Measurements from ENCODE around the gene BCL2L12. TPM values are rescaled to one million over a fixed set of nuclear protein-coding genes. Genes with fewer than 3 reads are reported as not detected.

The BCL2L12 gene
- total and polyA plus RNA-seq, 4 donors = 1.6 to 15.7 (median 6.8) TPM

DNA sequence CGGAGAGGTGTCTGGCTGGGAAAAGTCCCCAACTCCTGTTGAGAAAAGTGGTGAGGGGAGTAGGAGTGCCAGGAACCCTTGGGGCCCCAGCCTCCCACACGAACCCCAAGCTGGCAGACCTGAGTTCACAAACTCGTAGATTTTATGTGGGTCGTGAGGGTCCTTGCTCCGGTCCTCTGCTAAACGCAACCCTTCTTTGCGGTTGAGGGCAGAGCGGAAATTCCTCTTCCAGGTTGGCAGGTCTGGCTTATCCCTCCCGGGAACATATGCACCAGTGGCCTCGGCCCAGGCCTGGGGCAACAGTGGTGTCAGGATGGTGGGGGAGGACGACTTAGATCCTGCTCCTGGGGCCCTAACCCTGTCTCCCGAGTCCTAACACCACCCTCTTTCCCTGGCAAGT is 2.5 kb upstream of the BCL2L12 start:
- no peak overlapping the region for H3K4me3 ChIP-seq (ENCODE audit: low read depth in 1 of 3, low read length in 3 of 3)
- no peak for DNase-seq (ENCODE audit: low spot score)
- no peaks in the 10 kb centered on the region for H3K9me3 ChIP-seq (ENCODE audit: control insufficient read depth in 4 of 4, low read length in 3 of 4)
- no peak overlapping the region for H3K27ac ChIP-seq (ENCODE audit: low read depth in 1 of 2, low read length in 2 of 2)
- 94% methylated on average over 12 of the region's 12 CpGs for WGBS
- TF ChIP-seq EGR1 (IDR thresholded peaks at IDR 0.05; ENCODE audit: low read depth in 2 of 2) (no peak), SP1 (IDR thresholded peaks at IDR 0.05) (no peak), HNF4A (conservative IDR thresholded peaks at IDR 0.05) (no peak), FOXA2 (IDR thresholded peaks at IDR 0.05) (no peak), FOXA1 (IDR thresholded peaks at IDR 0.05) (no peak), NR2F2 (IDR thresholded peaks at IDR 0.05) (no peak), GABPA (IDR thresholded peaks at IDR 0.05 in 1 of 2, conservative IDR thresholded peaks at IDR 0.05 in 1 of 2) (no peak), RXRA (IDR thresholded peaks at IDR 0.05) (no peak), TAF1 (conservative IDR thresholded peaks at IDR 0.05) (no peak), RAD21 (IDR thresholded peaks at IDR 0.05) (no peak), HNF4G (IDR thresholded peaks at IDR 0.05) (no peak), JUND (IDR thresholded peaks at IDR 0.05) (no peak), YY1 (IDR thresholded peaks at IDR 0.05) (no peak)
- TF ChIP-seq, protein P1, sequence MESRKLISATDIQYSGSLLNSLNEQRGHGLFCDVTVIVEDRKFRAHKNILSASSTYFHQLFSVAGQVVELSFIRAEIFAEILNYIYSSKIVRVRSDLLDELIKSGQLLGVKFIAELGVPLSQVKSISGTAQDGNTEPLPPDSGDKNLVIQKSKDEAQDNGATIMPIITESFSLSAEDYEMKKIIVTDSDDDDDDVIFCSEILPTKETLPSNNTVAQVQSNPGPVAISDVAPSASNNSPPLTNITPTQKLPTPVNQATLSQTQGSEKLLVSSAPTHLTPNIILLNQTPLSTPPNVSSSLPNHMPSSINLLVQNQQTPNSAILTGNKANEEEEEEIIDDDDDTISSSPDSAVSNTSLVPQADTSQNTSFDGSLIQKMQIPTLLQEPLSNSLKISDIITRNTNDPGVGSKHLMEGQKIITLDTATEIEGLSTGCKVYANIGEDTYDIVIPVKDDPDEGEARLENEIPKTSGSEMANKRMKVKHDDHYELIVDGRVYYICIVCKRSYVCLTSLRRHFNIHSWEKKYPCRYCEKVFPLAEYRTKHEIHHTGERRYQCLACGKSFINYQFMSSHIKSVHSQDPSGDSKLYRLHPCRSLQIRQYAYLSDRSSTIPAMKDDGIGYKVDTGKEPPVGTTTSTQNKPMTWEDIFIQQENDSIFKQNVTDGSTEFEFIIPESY (IDR thresholded peaks at IDR 0.05) = no peak
- TF ChIP-seq, protein P2, sequence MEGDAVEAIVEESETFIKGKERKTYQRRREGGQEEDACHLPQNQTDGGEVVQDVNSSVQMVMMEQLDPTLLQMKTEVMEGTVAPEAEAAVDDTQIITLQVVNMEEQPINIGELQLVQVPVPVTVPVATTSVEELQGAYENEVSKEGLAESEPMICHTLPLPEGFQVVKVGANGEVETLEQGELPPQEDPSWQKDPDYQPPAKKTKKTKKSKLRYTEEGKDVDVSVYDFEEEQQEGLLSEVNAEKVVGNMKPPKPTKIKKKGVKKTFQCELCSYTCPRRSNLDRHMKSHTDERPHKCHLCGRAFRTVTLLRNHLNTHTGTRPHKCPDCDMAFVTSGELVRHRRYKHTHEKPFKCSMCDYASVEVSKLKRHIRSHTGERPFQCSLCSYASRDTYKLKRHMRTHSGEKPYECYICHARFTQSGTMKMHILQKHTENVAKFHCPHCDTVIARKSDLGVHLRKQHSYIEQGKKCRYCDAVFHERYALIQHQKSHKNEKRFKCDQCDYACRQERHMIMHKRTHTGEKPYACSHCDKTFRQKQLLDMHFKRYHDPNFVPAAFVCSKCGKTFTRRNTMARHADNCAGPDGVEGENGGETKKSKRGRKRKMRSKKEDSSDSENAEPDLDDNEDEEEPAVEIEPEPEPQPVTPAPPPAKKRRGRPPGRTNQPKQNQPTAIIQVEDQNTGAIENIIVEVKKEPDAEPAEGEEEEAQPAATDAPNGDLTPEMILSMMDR (IDR thresholded peaks at IDR 0.05; ENCODE audit: low read depth, low read length, missing input control) = no peak
- TF ChIP-seq, protein P3, sequence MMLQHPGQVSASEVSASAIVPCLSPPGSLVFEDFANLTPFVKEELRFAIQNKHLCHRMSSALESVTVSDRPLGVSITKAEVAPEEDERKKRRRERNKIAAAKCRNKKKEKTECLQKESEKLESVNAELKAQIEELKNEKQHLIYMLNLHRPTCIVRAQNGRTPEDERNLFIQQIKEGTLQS (IDR thresholded peaks at IDR 0.05) = no peak
- TF ChIP-seq, protein P4, sequence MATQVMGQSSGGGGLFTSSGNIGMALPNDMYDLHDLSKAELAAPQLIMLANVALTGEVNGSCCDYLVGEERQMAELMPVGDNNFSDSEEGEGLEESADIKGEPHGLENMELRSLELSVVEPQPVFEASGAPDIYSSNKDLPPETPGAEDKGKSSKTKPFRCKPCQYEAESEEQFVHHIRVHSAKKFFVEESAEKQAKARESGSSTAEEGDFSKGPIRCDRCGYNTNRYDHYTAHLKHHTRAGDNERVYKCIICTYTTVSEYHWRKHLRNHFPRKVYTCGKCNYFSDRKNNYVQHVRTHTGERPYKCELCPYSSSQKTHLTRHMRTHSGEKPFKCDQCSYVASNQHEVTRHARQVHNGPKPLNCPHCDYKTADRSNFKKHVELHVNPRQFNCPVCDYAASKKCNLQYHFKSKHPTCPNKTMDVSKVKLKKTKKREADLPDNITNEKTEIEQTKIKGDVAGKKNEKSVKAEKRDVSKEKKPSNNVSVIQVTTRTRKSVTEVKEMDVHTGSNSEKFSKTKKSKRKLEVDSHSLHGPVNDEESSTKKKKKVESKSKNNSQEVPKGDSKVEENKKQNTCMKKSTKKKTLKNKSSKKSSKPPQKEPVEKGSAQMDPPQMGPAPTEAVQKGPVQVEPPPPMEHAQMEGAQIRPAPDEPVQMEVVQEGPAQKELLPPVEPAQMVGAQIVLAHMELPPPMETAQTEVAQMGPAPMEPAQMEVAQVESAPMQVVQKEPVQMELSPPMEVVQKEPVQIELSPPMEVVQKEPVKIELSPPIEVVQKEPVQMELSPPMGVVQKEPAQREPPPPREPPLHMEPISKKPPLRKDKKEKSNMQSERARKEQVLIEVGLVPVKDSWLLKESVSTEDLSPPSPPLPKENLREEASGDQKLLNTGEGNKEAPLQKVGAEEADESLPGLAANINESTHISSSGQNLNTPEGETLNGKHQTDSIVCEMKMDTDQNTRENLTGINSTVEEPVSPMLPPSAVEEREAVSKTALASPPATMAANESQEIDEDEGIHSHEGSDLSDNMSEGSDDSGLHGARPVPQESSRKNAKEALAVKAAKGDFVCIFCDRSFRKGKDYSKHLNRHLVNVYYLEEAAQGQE (IDR thresholded peaks at IDR 0.05) = no peak
- TF ChIP-seq, protein P5, sequence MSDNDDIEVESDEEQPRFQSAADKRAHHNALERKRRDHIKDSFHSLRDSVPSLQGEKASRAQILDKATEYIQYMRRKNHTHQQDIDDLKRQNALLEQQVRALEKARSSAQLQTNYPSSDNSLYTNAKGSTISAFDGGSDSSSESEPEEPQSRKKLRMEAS (IDR thresholded peaks at IDR 0.05) = no peak
- peaks cover 7 to 35% (median 27%) of the 10 kb centered on the region in 4 donors for H3K4me1 ChIP-seq (ENCODE audit: control insufficient read depth in 4 of 4, insufficient read depth in 4 of 4, low read length in 3 of 4)
- peaks cover 10 to 37% (median 17%) of the 10 kb centered on the region in 4 donors for H3K36me3 ChIP-seq (ENCODE audit: control insufficient read depth in 4 of 4, insufficient read depth in 3 of 4, low read depth in 1 of 4, low read length in 3 of 4)
- no peak overlapping the region for H3K9ac ChIP-seq (ENCODE audit: low read depth in 1 of 2, low read length in 2 of 2)
- no peaks in the 10 kb centered on the region for H3K27me3 ChIP-seq (ENCODE audit: control insufficient read depth in 4 of 4, insufficient read depth in 4 of 4, low read length in 3 of 4)
